ENCODE results near the gene COL26A1.
"Not testable (repeated sequence)": the region's sequence is repeated elsewhere in the genome, so short reads cannot be mapped to it uniquely, and the experiment has no call there.

COL26A1 gene

GRCh38 chr7:101362334-101363195 is at the start of gene COL26A1:
TSS of gene COL26A1 (plus strand) at chr7:101362875. CDS start at chr7:101363033, 158 bp downstream.
- DNase-seq (ENCODE audit: low read depth) = no peak

- DNase-seq (ENCODE audit: low read depth) = peak; percentile 49
Observed at GRCh38 chr7:101315336-101315735, 47.3 kb upstream of the COL26A1 start.

- no peak for DNase-seq (ENCODE audit: low read depth)
Observed at GRCh38 chr7:101319401-101319800, 43.3 kb upstream of the COL26A1 start.

- peak; percentile 86 for DNase-seq (ENCODE audit: low read depth)
Observed at GRCh38 chr7:101321491-101322401, 40.9 kb upstream of the COL26A1 start, which contains the start of gene IFT22. TSS of gene IFT22 (minus strand) at chr7:101321812. CDS start at chr7:101321709, 103 bp downstream.

GRCh38 chr7:101328159-101328558 is 34.5 kb upstream of the COL26A1 start:
- DNase-seq (ENCODE audit: low read depth) = no peak

- DNase-seq (ENCODE audit: low read depth) = no peak
Observed at GRCh38 chr7:101330011-101330484, 32.6 kb upstream of the COL26A1 start.

- DNase-seq (ENCODE audit: low read depth) = no peak
Observed at GRCh38 chr7:101332026-101332425, 30.6 kb upstream of the COL26A1 start.

- no peak for DNase-seq (ENCODE audit: low read depth)
Observed at GRCh38 chr7:101333912-101334311, 28.8 kb upstream of the COL26A1 start.

- DNase-seq (ENCODE audit: low read depth) = no peak
Observed at GRCh38 chr7:101340379-101340778, 22.3 kb upstream of the COL26A1 start.

GRCh38 chr7:101342892-101343291 is 19.8 kb upstream of the COL26A1 start:
- no peak for DNase-seq (ENCODE audit: low read depth)

- no peak for DNase-seq (ENCODE audit: low read depth)
Observed at GRCh38 chr7:101347477-101347876, 15.2 kb upstream of the COL26A1 start.

- not testable (repeated sequence) for DNase-seq (ENCODE audit: low read depth)
Observed at GRCh38 chr7:101348456-101349067, 14.1 kb upstream of the COL26A1 start.

- not testable (repeated sequence) for DNase-seq (ENCODE audit: low read depth)
Observed at GRCh38 chr7:101349300-101349699, 13.4 kb upstream of the COL26A1 start.

- DNase-seq (ENCODE audit: low read depth) = no peak
Observed at GRCh38 chr7:101352920-101353308, 9.8 kb upstream of the COL26A1 start.

GRCh38 chr7:101357433-101357832 is 5.2 kb upstream of the COL26A1 start:
- no peak for DNase-seq (ENCODE audit: low read depth)

- DNase-seq (ENCODE audit: low read depth) = no peak
Observed at GRCh38 chr7:101363196-101363733, 590 bp downstream of the COL26A1 start.

- DNase-seq (ENCODE audit: low read depth) = peak; percentile 17
Observed at GRCh38 chr7:101363734-101364374, 1.2 kb downstream of the COL26A1 start.

GRCh38 chr7:101365956-101366355 is 3.3 kb downstream of the COL26A1 start:
- DNase-seq (ENCODE audit: low read depth) = no peak

- DNase-seq (ENCODE audit: low read depth) = no peak
Observed at GRCh38 chr7:101367676-101368075, 5.0 kb downstream of the COL26A1 start.

- no peak for DNase-seq (ENCODE audit: low read depth)
Observed at GRCh38 chr7:101368422-101369165, 5.9 kb downstream of the COL26A1 start.

- DNase-seq (ENCODE audit: low read depth) = no peak
Observed at GRCh38 chr7:101370836-101371235, 8.2 kb downstream of the COL26A1 start.

All from CMK (cell line).